NAMALWA (cell line): ENCODE measurements around the gene KDM2B.
"Not testable (repeated sequence)": the region's sequence is repeated elsewhere in the genome, so short reads cannot be mapped to it uniquely, and the experiment has no call there.

Source experiments
- DNase-seq: peaks from one replicate; pipeline ENCODE4 v3.0.0-alpha.2; 2015; ENCODE audit warnings: low spot score

Gene KDM2B

GRCh38 chr12:121584885-121585284, 4.1 kb upstream of the KDM2B start:
- DNase-seq = not testable (repeated sequence)

GRCh38 chr12:121583334-121583661, 2.5 kb upstream of the KDM2B start:
- DNase-seq = not testable (repeated sequence)

- DNase-seq = no peak
Observed at GRCh38 chr12:121582583-121583333, 1.9 kb upstream of the KDM2B start.

GRCh38 chr12:121581686-121582429, 1.0 kb upstream of the KDM2B start:
- no peak for DNase-seq

DNA sequence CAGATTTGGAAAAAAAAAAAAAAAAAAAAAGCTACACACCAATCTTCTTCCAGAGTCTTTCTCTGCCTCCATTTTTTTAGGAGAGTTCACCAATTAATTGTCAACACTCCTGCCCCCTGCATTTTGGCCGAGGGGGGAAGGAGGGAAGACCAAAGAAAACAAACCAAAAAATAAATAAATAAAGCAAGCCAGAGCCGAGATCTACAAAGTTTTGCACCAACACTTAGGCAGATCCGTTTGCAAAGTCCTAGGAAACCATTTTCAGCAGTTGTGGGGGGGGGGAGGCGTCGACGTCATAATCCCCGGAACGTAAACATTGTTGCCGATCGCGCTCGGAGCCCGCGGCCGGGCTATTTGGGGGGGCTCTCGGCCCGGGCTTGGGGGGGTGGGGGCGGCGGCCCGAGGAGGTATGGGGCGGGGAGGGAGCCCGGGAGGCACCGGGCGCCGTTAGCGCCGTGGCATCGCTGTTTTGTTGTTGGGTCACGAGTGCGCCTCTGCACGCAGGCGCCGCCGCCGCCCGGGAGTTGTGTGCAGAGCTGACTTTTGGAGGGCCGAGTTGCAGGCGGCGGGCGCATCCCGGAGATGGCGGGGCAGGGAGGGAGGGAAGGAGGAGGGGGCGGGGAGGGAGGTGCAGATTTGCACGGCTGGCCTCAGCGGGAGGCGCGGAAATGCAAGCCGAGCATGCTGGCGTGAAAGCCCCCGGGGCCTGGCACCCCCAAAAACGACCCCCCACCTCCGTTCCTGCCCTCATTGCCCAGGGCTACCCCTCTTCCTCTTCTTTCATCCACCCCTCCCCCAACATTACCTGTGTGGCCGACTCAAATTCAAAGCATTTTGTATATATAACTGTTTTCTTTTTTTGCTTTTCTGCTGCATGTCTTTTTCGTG, 598 bp downstream of the KDM2B start:
- DNase-seq = peak; percentile 71

DNA sequence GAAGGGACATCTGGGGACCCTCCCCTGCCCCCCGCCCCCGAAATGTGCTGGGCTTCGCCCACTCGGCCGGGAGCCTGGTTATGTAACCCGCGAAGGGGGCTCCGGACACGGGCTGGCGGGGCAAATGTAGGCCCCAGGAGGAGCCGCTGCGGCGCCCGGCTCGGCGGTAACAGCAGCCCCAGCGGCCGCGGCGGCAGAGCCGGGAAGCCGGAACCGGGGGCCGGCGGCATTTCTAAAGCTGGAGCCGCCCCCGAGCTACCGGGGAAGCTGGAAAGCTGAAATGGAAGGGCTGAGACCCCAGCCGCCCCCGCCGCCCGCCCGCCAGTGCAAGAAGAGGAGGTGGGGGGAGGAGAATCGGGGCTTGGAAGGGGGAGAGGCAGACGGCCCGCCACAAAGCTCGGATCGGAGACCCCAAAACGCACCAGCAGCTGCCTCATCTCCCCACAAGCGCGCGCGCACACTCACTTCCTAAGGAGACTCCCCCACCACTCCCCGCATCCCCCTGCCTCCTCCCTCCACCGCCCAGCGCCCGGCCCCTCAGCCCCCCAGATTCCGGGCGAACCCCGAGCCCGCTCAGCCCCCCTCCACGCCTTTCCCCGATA, 1.5 kb downstream of the KDM2B start:
- DNase-seq = peak; percentile 30

- DNase-seq = no peak
Observed at GRCh38 chr12:121578230-121579189, 2.3 kb downstream of the KDM2B start.

DNA sequence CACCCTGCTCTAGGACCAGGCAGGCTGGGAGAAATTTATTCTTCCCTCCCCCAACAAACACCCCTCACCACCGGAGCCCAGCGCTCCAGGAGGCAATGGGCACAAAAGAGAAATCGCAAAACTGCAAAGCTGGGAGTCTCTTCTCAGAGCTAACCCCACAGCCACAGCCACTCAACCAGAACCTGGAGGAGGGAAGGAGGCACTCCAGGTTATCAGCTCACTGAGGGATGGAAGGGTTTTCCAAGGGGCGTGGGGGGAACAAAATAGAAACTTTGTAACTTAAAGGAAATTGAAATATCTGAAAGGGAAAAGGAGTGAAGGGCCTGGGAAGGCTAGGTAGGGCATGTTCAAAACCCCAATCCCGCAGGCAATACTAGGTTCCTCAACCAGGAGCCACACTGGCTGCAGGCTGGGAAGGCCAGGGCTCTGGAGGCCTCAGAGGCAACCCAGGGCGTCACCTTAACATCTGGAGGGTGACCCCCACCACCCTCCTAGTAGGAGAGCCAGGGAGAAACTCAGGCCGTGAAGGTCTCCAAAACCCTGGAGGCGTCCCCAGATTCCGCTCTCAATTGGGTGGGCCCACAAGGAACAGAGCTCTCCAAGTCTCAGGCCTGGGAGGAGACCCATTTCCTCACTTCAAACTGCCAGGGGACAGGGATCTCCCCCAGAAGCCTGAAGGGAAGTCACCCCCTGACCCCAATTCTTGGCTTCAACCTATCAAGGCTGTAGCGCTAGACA, 3.2 kb downstream of the KDM2B start:
- DNase-seq = no peak

DNA sequence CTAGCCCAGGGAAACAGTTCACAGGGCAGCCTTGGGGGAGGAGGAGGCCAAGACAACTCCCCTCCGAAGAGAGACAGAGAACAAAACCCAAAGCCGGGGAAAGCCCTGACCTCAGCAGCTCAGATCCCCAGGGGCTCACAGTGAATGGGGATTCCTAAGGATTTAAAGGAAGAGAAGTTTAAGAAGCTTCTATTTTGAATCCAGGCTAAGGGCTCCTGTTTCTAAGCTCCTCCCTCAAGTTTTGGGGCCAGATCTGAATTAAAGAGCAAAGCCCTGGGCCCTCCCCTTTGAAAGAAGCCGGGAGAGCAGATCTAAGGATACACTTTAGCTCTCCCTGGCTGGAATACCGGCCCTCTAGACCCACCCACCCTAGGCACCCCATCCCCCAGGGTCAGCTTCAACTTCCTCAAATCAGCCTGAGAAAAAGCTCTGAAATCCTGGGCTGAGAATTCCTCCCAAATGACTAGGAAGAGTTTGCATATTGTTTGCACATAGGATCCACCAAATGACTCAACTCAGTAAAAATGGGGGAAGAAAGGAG, 3.9 kb downstream of the KDM2B start:
- DNase-seq = no peak

- DNase-seq = no peak
Observed at GRCh38 chr12:121575952-121576625, 4.7 kb downstream of the KDM2B start.

DNA sequence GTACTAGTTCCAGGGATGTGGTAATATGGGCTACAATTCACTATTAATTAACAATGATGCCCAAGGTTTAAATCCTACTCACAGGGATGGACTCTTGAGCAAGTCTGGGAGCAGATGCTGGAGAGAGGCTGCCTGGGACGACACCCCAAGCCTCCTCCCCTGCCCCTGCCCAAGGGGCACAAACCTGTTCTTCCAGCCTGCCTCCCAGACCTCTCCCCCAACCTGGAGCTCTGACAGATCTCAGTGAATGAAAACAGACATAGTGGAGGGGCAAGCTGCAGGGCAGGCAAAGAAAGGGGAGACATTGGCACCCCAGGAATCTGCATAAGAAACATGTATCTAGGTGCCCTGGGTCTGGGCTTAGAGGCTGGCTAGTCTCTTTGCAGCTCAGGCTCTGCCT, 5.8 kb downstream of the KDM2B start:
- no peak for DNase-seq

DNA sequence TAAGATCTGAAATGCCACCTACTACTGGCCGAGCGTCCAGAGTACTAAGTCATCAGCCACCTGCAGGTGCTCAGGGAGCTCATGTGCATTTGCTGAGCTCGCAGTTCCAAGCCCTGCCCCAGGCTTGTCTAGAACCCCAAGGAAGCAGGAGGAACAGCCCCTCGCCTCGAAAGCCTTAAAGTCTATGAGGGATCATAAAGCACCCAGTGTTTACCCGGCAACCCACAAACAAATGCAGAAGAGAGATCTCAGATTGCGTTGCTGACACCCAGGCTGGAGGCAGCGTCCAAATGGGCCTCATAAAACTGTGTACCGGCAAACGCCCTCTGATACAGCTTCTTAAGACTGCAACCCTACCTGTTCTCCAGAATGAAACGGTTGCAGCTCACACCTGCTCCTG, 6.8 kb downstream of the KDM2B start:
- DNase-seq = no peak

- no peak for DNase-seq
Observed at GRCh38 chr12:121571920-121572319, 8.9 kb downstream of the KDM2B start.

GRCh38 chr12:121570467-121571283, 10.1 kb downstream of the KDM2B start:
- no peak for DNase-seq

GRCh38 chr12:121568971-121569751, 11.7 kb downstream of the KDM2B start:
- peak; percentile 29 for DNase-seq

GRCh38 chr12:121568518-121568917, 12.3 kb downstream of the KDM2B start:
- no peak for DNase-seq

- DNase-seq = no peak
Observed at GRCh38 chr12:121565076-121565475, 15.7 kb downstream of the KDM2B start.

- DNase-seq = no peak
Observed at GRCh38 chr12:121562488-121562887, 18.3 kb downstream of the KDM2B start.
